Transverse colon (tissue), 3 donors: ENCODE measurements around the gene FOXP1.

Experiments
- CTCF ChIP-seq, 5 experiments: fragments of 200-600 bp in 3 of 5; fragments of 450-650 bp in 2 of 5; sonication (generic) in 3 of 5; IDR thresholded peaks; 1 replicate in 2 of 5; 2 replicates in 3 of 5; pipeline ENCODE4 v1.5.1; 2016 to 2017; ENCODE audit warnings: antibody characterized with exemption in 5 of 5, inconsistent platforms in 3 of 5, mild to moderate bottlenecking in 2 of 5, moderate library complexity in 1 of 5
- POLR2A ChIP-seq: fragments of 450-650 bp; IDR thresholded peaks from one replicate; pipeline ENCODE4 v1.6.1; 2016; ENCODE audit warnings: antibody characterized with exemption, mild to moderate bottlenecking, moderate library complexity

- no peak for TF ChIP-seq POLR2A
- no peak for TF ChIP-seq CTCF (IDR thresholded peaks at IDR 0.05)
Measured at GRCh38 chr3:71110385-71111222, 472.9 kb downstream of the FOXP1 start.
